Smooth muscle cell (in vitro differentiated cells): Measurements from ENCODE around the gene CLEC11A. TPM values are rescaled to one million over a fixed set of nuclear protein-coding genes. Genes with fewer than 3 reads are reported as not detected.

ENCODE experiments used
- polyA plus RNA-seq: library from polyadenylated mRNA; unstranded; fragments of >200 nt; fragmentation: Nextera tagmentation; extraction: Ambion mirVana; gene quantifications from 2 replicates; pipeline ENCODE4 v1.2.1, GENCODE V29; 2016
- total RNA-seq: library from RNA; depleted of rRNA; stranded (reverse); fragments of >200 nt; gene quantifications from 2 replicates; pipeline ENCODE4 v1.2.3, GENCODE V29; 2014

CLEC11A gene
- total and polyA plus RNA-seq, 2 experiments from 2014 or later, result 48.3 to 155 TPM

Other genes with a start within 250 kb of the CLEC11A start
- 49.0 and 51.7 TPM in 2 replicates for gene EMC10, start 246.9 kb upstream of the CLEC11A start, total RNA-seq
- gene EMC10, start 246.9 kb upstream of the CLEC11A start, polyA plus RNA-seq, result 18.0 and 22.0 TPM in 2 replicates
- 1.7 and 4.1 TPM in 2 replicates for gene GARIN5A, start 246.5 kb upstream of the CLEC11A start, total RNA-seq
- gene GARIN5A, start 246.5 kb upstream of the CLEC11A start, polyA plus RNA-seq, result 2.1 and 3.7 TPM in 2 replicates
- gene JOSD2, start 212.2 kb upstream of the CLEC11A start, total RNA-seq, result 17.1 and 32.0 TPM in 2 replicates
- 77.6 and 85.1 TPM in 2 replicates for gene JOSD2, start 212.2 kb upstream of the CLEC11A start, polyA plus RNA-seq
- not detected in 2 replicates for gene ASPDH, start 209.5 kb upstream of the CLEC11A start, total RNA-seq
- 0.89 TPM in 1 of 2 replicates, not detected in the other for gene ASPDH, start 209.5 kb upstream of the CLEC11A start, polyA plus RNA-seq
- 8.6 and 10.1 TPM in 2 replicates for gene LRRC4B, start 154.9 kb upstream of the CLEC11A start, total RNA-seq
- gene LRRC4B, start 154.9 kb upstream of the CLEC11A start, polyA plus RNA-seq, result 1.7 and 2.2 TPM in 2 replicates
- 0.13 and 0.63 TPM in 2 replicates for gene SYT3, start 83.5 kb upstream of the CLEC11A start, total RNA-seq
- gene SYT3, start 83.5 kb upstream of the CLEC11A start, polyA plus RNA-seq, result 0.54 and 1.8 TPM in 2 replicates
- gene C19orf81, start 73.9 kb upstream of the CLEC11A start, total RNA-seq, result 1.6 and 1.7 TPM in 2 replicates
- 12.8 and 13.5 TPM in 2 replicates for gene C19orf81, start 73.9 kb upstream of the CLEC11A start, polyA plus RNA-seq
- gene SHANK1, start 3.6 kb upstream of the CLEC11A start, total RNA-seq, result 2.1 and 4.1 TPM in 2 replicates
- gene SHANK1, start 3.6 kb upstream of the CLEC11A start, polyA plus RNA-seq, result 1.0 and 1.8 TPM in 2 replicates
- not detected in 2 replicates for gene GPR32, start 47.1 kb downstream of the CLEC11A start, total RNA-seq
- gene GPR32, start 47.1 kb downstream of the CLEC11A start, polyA plus RNA-seq, result not detected in 2 replicates
- not detected in 2 replicates for gene ACP4, start 67.1 kb downstream of the CLEC11A start, total RNA-seq
- gene ACP4, start 67.1 kb downstream of the CLEC11A start, polyA plus RNA-seq, result 0.26 TPM in 2 replicates
- gene KLK1, start 100.4 kb downstream of the CLEC11A start, total RNA-seq, result 0.85 TPM in 1 of 2 replicates, not detected in the other
- gene KLK1, start 100.4 kb downstream of the CLEC11A start, polyA plus RNA-seq, result not detected in 2 replicates
- not detected in 2 replicates for gene KLK15, start 110.2 kb downstream of the CLEC11A start, total RNA-seq
- gene KLK15, start 110.2 kb downstream of the CLEC11A start, polyA plus RNA-seq, result not detected in 2 replicates
- gene KLK3, start 131.6 kb downstream of the CLEC11A start, total RNA-seq, result not detected in 2 replicates
- not detected in 2 replicates for gene KLK3, start 131.6 kb downstream of the CLEC11A start, polyA plus RNA-seq
- not detected in 2 replicates for gene KLK2, start 150.1 kb downstream of the CLEC11A start, total RNA-seq
- gene KLK2, start 150.1 kb downstream of the CLEC11A start, polyA plus RNA-seq, result not detected in 2 replicates
- not detected in 2 replicates for gene KLK4, start 188.0 kb downstream of the CLEC11A start, total RNA-seq
- 0.80 and 0.82 TPM in 2 replicates for gene KLK4, start 188.0 kb downstream of the CLEC11A start, polyA plus RNA-seq
- gene KLK5, start 229.7 kb downstream of the CLEC11A start, total RNA-seq, result 0.18 and 1.2 TPM in 2 replicates
- gene KLK5, start 229.7 kb downstream of the CLEC11A start, polyA plus RNA-seq, result 0.38 TPM in 1 of 2 replicates, not detected in the other
- 9.5 and 20.7 TPM in 2 replicates for gene KLK6, start 246.2 kb downstream of the CLEC11A start, total RNA-seq
- gene KLK6, start 246.2 kb downstream of the CLEC11A start, polyA plus RNA-seq, result 7.1 and 29.5 TPM in 2 replicates